Measurements from ENCODE around the gene IRF2BPL.

The IRF2BPL gene

DNA sequence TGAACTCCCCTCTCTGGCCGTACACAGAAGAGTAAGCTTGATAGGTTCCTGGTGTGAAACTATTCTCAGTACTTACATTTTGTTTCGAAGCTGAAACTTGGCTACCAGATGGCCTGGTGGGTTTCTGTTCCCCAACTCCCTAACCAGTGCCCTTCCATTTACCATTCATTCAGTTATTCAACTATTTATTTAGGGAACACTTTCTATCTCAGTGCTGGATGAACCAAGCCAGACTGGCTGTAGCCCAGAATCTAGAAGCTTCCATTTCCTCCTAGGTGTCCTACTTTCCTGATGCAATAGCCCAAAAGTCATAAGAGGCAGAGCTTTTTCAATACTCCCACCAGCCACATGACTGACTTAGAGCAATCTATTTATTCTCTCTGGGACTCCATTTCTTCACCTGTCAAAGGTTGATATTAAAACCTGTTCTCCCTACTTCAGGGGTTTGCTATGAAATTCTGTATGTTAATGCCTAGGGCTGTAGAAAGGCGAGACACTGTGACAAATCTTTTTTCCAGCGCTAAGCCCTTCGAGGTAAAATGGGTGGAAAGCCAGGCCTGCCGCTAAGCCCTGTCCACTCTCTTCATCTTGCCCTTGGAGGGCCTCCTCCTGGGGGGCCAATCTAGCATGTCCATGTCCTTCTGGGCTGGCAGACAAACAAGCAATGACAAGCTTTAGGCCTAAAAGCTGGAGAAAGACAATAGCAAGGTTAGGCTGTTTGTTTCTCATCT lies 8.1 kb upstream of the IRF2BPL start:
- no peak for DNase-seq (ENCODE audit: low read depth)
- no peak overlapping the region for H3K4me3 ChIP-seq (ENCODE audit: low read depth, low read length)
- TF ChIP-seq, protein P1, sequence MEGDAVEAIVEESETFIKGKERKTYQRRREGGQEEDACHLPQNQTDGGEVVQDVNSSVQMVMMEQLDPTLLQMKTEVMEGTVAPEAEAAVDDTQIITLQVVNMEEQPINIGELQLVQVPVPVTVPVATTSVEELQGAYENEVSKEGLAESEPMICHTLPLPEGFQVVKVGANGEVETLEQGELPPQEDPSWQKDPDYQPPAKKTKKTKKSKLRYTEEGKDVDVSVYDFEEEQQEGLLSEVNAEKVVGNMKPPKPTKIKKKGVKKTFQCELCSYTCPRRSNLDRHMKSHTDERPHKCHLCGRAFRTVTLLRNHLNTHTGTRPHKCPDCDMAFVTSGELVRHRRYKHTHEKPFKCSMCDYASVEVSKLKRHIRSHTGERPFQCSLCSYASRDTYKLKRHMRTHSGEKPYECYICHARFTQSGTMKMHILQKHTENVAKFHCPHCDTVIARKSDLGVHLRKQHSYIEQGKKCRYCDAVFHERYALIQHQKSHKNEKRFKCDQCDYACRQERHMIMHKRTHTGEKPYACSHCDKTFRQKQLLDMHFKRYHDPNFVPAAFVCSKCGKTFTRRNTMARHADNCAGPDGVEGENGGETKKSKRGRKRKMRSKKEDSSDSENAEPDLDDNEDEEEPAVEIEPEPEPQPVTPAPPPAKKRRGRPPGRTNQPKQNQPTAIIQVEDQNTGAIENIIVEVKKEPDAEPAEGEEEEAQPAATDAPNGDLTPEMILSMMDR (IDR thresholded peaks at IDR 0.05; ENCODE audit: control insufficient read depth, extremely low read depth, insufficient read depth), result no peak

DNA sequence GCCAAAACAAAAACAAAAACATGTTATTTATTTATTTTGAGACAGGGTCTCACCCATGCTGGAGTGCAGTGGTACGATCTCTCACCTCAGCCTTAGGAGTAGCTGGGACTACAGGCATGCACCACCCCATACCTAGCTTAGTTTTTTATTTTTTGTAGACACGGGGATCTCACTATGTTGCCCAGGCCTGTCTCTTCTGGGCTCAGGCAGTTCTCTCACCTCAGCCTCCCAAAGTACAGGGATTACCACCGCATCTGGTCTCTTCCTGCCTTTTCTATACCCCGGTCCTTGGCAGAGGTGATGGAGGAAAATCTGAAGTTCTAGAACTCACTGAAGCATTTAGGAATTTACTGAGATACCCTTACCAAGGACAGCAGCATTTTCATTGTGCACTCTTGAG lies 6.8 kb upstream of the IRF2BPL start:
- DNase-seq (ENCODE audit: low read depth), result no peak
- TF ChIP-seq, protein P1 (IDR thresholded peaks at IDR 0.05; ENCODE audit: control insufficient read depth, extremely low read depth, insufficient read depth), result no peak
- H3K4me3 ChIP-seq (ENCODE audit: low read depth, low read length), result no peak overlapping the region

DNA sequence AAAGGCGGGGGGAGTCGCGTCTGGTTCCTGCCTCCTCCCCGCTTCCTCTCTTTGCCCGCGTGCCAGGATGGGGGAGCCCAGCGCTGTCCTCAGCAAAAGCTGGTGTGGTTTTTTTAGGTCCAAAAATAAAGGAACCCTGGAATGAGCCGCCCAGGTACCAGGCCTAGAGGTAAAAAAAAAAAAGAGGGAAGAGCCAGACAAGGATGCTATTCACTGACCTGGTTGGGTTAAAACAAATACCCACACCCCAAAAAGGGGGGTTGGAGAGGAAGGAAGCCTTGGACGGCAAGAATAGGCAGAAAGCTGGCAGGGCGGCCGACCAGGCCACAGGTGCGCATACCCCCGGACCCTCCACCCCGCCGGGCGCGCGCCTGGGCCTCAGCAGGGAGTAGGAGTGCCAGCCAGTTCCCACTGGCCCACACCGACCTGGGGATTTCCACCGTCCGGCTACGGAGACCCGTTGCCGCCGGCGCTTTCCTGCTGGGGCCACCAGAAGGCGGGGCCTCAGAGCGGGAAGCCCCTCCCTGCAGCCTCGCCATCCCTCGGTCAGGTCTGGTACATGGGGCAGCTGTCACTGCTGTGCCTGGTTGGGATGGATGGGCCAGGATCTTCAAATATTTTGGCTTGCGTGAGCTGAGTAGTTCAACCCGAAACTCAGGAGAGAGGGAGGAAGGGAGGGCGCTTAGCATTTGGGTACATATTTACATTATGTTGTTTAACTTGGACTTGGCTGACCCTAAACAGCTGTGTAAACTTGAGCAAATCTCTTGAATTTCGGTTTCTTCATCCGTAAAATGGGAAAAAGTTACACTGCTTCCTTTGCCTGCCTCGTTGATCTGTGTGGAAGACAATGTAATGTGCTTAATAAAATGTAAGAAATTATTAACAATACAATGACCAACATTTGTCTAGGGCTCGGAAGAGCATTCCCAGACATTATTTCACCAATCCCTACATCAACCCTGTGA lies 5.4 kb upstream of the IRF2BPL start:
- peak; percentile 99 for DNase-seq (ENCODE audit: low read depth)
- H3K4me3 ChIP-seq (ENCODE audit: low read depth, low read length), result peak overlapping the region; percentile 51
- TF ChIP-seq, protein P1 (IDR thresholded peaks at IDR 0.05; ENCODE audit: control insufficient read depth, extremely low read depth, insufficient read depth), result no peak

DNA sequence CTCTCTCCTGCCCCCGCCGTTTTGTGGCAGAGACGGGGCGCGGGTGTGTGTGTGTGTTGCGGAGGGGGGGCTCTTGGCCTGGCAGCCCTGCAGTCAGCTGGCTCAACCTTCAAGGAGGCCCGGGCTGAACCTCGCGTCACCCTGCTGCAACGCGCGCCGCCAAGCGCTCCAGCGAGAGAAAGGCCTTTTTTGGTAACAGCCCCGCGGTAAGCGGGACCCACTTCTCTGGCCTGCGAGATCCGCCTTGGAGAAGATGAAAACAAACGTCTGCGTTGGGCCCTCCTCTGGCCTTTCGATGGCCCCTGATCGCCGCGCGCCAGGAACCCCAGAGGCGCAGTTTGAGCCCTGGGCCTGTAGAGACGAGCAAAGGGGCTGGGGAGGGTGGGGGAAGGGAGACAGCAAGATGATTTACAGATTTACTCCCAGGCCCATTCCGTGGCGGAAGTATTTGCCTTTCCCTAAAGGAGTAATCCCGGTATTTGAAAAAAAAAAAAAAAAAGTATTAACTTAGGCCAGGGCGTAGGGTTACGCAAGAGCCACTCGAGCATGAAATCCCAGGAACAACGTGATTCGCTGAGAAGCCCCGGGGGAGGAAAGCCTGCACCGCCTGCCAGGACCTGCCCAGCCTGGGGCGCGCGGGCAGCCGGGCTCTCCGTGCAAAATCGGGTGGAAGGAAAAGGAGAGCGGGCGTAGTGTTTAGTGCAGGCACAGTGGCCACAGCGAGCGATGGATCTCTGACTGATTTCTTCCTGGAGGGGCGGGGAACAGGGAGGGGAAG lies 4.5 kb upstream of the IRF2BPL start:
- peak; percentile 99 for DNase-seq (ENCODE audit: low read depth)
- H3K4me3 ChIP-seq (ENCODE audit: low read depth, low read length), result peak overlapping the region; percentile 51
- TF ChIP-seq, protein P1 (IDR thresholded peaks at IDR 0.05; ENCODE audit: control insufficient read depth, extremely low read depth, insufficient read depth), result peak; percentile 52

DNA sequence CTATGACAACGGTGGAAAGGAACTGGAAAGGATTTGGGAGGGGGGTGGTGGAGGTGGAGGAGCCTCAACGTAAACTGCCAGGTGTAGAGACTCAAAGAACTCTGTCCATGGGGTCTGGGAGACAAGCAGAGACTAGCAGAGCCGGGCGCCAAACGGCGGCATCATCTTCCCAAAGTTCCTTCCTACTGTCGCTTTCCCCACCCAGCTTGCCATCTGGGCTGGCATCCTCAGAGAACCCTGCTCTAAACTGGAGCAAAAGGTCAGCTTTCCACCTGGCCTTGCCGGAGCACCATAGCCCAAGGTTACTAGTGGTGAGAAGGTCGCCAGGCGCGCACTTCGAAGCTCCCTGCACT lies 4.0 kb upstream of the IRF2BPL start:
- no peak for DNase-seq (ENCODE audit: low read depth)
- H3K4me3 ChIP-seq (ENCODE audit: low read depth, low read length), result no peak overlapping the region
- TF ChIP-seq, protein P1 (IDR thresholded peaks at IDR 0.05; ENCODE audit: control insufficient read depth, extremely low read depth, insufficient read depth), result no peak

DNA sequence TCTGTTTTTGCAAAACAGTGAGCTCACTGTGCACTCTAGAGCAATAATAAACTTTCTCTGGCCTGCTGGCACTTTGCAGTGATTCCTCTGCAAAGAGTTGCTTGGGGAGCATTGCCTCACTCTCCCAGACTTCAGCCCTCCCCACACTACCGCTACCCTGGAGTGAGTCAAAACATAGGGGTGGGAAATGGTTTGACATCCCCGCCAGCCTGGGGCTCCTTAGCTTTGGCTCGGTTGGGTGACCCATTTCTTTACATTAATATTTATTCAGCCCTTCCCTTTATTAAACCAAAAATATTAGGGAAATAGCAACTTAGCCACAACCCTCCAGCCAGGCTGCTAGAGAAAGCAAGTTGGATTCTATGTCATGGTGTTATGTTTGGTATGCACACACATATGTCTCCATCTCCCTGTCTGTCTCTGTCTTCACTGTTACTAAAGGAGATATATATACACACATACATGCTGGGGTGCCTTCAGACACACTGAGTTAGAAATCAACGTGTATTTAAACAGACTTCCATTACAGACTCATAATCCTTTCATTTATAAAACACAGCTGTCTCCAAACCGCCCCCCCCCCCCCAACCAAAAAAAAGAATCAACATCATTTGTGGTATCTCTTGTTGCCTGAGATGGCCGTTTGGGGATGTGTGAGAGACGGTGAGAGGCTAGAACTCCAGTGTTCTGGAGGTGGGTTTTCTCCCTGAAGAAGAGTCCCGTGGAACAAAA lies 3.4 kb upstream of the IRF2BPL start:
- no peak for DNase-seq (ENCODE audit: low read depth)
- H3K4me3 ChIP-seq (ENCODE audit: low read depth, low read length), result no peak overlapping the region
- TF ChIP-seq, protein P1 (IDR thresholded peaks at IDR 0.05; ENCODE audit: control insufficient read depth, extremely low read depth, insufficient read depth), result no peak

All from LNCaP clone FGC (cell line).